CD4-positive, alpha-beta T cell treated with Interleukin-6 at 100 ng/mL for 8 hours (primary cell): Measurements from ENCODE around the gene RALGPS2.

Experiments used
- DNase-seq: peaks from one replicate; pipeline ENCODE4 v3.0.0-alpha.2; 2020; ENCODE audit warnings: mixed read lengths, low spot score

Gene RALGPS2

DNA sequence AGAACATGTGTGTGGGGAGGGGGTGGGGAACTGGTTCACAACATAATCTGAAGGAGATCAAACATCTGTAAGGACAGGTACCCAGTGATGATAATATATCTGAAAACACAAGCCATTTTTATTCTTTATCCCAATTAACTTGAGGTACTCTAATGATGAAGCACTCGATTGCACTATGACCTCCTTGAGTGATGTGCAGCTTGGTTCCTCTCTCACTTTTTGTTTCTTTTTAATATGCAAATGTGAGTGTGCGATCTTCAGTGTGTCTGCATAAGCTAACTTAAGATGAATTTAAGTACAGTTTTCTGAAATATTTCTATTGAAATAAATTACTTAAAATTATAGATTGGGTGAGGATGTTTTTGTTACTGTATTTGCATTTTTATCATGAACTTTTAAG, 196.5 kb downstream of the RALGPS2 start:
- no peak for DNase-seq

DNA sequence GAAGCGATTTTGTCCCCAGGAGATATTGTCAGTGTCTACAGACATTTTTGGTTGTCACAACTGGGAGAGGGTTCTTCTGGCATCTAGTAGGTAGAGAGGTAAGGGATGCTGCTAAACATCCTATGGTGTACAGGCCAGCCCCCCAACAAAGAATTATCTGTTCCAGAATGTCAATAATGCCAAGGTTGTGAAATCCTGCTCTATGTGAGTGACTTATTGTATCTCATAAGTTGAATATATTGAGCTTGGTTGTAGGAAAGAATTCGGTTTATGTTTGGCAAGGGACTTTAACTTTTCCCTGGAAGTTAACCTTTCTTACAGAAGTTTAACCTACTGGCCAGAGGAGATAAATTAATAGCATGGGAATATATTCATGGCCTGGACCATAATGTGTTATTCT, 198.5 kb downstream of the RALGPS2 start:
- DNase-seq: no peak

GRCh38 chr1:178926046-178926445, 201.0 kb downstream of the RALGPS2 start:
- DNase-seq: no peak

- DNase-seq: no peak
Measured at GRCh38 chr1:178927003-178927402, 202.0 kb downstream of the RALGPS2 start.

DNA sequence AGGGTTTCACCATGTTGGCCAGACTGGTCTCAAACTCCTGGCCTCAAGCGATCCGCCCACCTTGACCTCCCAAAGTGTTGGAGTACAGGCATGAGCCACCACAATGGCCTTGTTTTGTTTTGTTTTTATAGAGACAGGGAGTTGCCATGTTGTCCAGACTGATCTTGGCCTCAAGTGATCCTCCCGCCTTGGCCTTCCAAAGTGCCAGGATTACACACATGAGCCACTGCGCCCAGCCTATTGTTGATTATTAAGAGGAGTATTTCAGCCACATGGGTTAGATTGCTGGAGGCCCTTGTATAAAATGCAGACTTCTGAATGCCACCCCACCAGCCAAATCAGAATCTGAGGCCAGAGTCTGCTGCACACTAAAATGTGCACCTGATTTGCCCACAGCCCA, 203.0 kb downstream of the RALGPS2 start:
- DNase-seq: no peak

- no peak for DNase-seq
Measured at GRCh38 chr1:178928976-178929375, 203.9 kb downstream of the RALGPS2 start.

GRCh38 chr1:178931858-178932551, 207.0 kb downstream of the RALGPS2 start:
- DNase-seq: no peak

- DNase-seq: no peak
Measured at GRCh38 chr1:178932552-178932906, 207.5 kb downstream of the RALGPS2 start.

GRCh38 chr1:178933105-178933561, 208.1 kb downstream of the RALGPS2 start:
- DNase-seq: no peak

DNA sequence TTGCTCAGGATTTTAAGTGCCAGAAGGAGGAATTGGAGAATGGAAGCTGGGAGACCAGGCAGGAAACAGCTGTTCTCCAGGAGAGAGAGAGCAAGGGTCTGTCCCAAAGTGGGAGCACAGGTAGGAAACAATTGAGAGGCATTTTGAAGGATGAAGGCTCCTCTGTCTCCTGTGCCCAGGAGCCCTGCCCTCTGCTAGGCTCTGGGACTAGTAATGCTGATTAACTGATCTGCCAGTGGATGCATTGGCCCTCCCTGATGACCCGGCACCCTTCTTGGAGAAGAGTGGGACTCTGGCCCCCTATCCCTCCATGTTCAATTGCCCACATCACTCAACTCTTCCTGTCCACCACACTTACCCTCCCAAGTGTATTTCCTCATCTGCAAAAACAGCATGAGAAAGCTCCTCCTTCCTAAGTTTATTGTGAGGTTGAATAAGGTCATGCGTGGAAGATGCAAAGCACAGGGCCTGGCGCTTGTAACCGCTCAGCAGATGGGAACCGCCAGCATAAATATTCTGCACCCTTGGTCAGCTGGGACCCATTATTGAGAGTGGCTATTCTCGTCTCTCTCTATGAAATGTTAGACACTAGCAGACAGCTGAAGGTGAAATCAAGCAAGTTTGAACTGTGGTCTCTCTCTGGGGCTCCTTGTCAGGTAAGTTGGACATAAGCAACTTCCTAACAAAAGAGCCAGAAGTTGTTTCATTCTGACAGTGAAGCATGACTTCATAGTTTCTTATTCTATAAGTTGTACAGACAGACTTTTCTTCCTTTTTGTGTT, 208.9 kb downstream of the RALGPS2 start:
- DNase-seq: no peak

GRCh38 chr1:178934546-178934945, 209.5 kb downstream of the RALGPS2 start:
- no peak for DNase-seq

- no peak for DNase-seq
Measured at GRCh38 chr1:178935610-178936009, 210.6 kb downstream of the RALGPS2 start.

DNA sequence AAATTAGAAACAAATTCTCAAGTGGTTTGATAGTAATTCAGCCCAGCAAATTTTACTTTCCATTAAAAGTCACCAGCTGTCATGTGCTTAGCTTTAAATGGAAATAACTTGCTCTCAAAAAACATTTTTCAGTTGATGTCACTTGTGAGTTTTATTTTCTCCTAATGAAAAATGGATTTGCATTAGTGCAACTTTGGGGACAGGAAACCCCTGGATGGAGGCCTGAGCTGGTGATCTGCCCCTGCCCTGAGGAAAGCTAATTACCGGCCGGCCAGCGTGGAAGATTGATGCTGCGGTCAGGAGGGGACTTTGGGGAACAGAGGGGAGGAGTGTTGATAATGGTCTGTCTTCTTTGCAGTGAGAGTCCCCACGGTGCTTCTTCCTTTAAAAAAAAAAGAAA, 212.7 kb downstream of the RALGPS2 start:
- no peak for DNase-seq

DNA sequence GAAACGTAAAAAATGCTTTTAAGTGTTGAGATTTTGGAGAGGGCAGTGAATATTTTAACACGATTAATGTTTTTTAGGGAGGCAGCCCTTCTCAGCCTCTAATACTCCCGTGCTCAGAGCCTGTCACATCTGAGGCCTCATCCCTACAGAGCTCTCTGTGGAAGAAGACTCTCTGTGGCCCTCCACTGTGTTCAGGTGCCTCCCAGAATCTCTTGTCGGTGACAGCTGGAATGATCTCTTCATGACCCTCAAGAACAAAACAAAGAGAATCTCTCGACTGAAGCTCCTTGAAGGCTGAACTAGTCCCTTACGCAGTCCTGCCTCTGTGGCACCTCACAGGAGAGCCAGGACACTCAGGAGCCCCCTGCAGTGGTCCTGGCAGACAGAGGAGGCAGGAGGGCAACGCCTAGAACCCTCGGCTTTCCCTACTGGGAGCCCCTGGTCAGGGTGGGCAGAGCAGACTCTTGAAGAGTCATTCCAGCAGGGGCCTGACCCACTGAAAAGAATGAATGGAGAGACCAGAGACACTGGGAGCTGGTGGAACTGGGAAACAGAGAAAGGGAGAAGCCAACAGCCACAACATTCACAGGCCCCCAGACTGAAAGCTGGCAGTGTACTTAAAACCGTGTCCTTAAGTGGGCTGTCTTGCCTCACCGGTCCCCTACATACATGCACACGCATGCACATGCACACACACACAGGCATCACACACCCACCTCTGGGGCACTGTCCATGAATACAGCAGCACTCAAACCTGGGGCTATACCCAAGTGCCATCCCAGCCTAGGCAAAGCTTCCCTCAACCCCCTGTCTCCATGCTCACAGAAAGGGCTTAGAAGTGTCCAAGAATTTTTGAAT, 213.3 kb downstream of the RALGPS2 start:
- DNase-seq: no peak

- DNase-seq: no peak
Measured at GRCh38 chr1:178938959-178939317, 213.9 kb downstream of the RALGPS2 start.

GRCh38 chr1:178939338-178940067, 214.5 kb downstream of the RALGPS2 start:
- no peak for DNase-seq

- no peak for DNase-seq
Measured at GRCh38 chr1:178940068-178940765, 215.2 kb downstream of the RALGPS2 start.

DNA sequence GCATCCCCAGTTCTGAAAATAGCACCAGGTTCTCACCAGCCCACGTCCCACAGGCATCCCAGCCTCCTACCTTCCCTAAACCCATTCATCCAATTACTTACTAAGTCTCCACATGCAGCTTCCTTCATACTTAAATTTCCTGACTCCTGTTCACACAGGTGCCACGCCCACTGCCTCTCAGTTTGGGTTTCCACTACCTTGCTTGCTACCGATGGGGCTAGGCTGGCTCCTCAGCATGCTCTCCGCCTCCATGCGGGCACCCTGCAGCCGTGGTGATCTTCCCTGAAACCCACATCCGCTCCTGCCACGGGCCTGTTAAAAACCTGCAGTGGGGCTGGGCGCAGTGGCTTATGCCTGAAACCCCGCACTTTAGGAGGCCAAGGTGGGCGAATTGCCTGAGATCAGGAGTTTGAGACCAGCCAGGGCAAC, 216.2 kb downstream of the RALGPS2 start:
- no peak for DNase-seq

- no peak for DNase-seq
Measured at GRCh38 chr1:178941849-178942248, 216.8 kb downstream of the RALGPS2 start.

GRCh38 chr1:178942285-178943198, 217.5 kb downstream of the RALGPS2 start:
- no peak for DNase-seq
